Activated naive CD4-positive, alpha-beta T cell treated with anti-CD3 and anti-CD28 coated beads, Interleukin-2, amount 50 U/mL, for 72 hours (primary cell): ENCODE measurements around the gene UBFD1. TPM values are rescaled to one million over a fixed set of nuclear protein-coding genes. Genes with fewer than 3 reads are reported as not detected.

Experiments
- ATAC-seq, 2 donors: fragments of 150-1000 bp; cut with Tn5 transposase; 2 replicates each; pipeline ENCODE4 v1.10.0; 2021; ENCODE audit warnings: mild to moderate bottlenecking in 2 of 2, moderate library complexity in 2 of 2
- DNase-seq, 2 donors: peaks; one replicate each; pipeline ENCODE4 v3.0.0; 2021 to 2022; ENCODE audit warnings: low spot score in 2 of 2
- H3K27ac Mint-ChIP-seq, 2 donors: one replicate each; pipeline ENCODE4 v1.8.0; 2022; ENCODE audit warnings: mild to moderate bottlenecking in 2 of 2, mixed read lengths in 2 of 2
- H3K36me3 Mint-ChIP-seq, 2 donors: one replicate each; pipeline ENCODE4 v1.8.0; 2022; ENCODE audit warnings: mixed read lengths in 2 of 2
- H3K9me3 Mint-ChIP-seq, 2 donors: one replicate each; pipeline ENCODE4 v1.8.0; 2022; ENCODE audit warnings: mixed read lengths in 2 of 2
- total RNA-seq, 2 donors: library from RNA; stranded (reverse); gene quantifications; one replicate each; pipeline ENCODE4 v1.2.3, GENCODE V29; 2022

Gene UBFD1
- total RNA-seq, 2 donors from 2014 or later: 44.0 to 61.5 TPM

DNA sequence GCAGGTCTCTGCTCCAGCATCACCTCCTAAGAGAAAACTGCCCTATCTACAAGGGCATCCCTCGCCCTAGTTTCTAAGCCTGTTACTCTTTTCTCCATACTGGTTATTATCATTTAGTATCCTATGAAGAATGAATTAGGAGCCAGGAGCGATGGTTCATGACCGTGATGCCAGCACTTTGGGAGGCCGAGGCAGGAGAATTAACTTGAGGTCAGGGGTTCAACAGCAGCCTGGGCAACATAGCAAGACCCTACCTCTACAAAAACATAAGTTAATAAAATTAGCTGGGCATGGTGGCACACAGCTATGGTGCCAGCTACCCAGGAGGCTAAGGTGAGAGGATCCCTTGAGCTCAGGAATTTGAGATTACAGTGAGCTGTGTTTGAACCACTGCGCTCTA lies 7.6 kb upstream of the UBFD1 start:
- H3K9me3 Mint-ChIP-seq: no peaks in the 10 kb centered on the region
- H3K36me3 Mint-ChIP-seq: peaks cover 11 to 13% of the 10 kb centered on the region in 2 donors
- H3K27ac Mint-ChIP-seq: peak overlapping the region in 1 of 2 donors; percentile 86
- DNase-seq (no peak), ATAC-seq (no peak)

DNA sequence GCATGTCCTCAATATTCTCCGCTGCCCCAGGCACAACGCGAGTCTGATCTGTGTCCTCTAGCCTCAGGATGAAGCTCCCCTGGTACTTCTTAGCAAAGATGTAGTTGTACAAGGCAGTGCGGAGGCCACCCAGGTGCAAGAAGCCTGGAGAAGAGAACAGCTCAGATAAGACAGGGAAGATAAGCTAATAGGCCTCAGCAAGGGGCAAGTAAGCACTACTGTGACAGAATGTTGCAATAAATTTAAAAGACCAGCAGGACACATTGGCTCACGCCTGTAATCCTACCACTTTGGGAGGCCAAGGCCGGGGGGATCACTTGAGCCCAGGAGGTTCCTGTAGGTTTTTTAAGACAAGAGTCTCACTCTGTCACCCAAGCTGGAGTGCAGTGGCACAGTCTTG lies 5.4 kb upstream of the UBFD1 start:
- Mint-ChIP-seq H3K9me3 (no peaks in the 10 kb centered on the region), H3K36me3 (peaks cover 17 to 19% of the 10 kb centered on the region in 2 donors), H3K27ac (no peak overlapping the region)
- no peak for DNase-seq
- ATAC-seq: no peak

DNA sequence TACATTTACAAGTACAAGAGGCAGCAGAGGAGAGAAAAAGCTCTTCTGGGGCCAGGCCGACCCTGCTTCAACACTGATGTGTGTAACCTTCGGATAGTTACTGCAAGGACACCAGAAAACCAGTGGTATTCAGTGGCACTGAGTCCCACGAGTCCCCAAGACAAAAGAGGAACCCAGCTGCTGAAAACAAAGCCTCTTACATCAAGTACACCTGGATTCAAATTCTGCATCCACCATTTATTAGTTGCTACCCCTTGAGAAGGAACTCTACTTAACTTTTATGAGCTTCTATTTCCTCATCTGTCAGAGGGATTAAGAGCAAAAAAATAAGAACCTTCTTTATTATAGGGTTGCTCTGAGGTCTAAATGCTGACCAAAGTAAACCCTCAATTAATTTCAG lies 3.0 kb upstream of the UBFD1 start:
- no peaks in the 10 kb centered on the region for H3K9me3 Mint-ChIP-seq
- H3K27ac Mint-ChIP-seq: no peak overlapping the region
- ATAC-seq (no peak), DNase-seq (no peak)
- peaks cover 9 to 14% of the 10 kb centered on the region in 2 donors for H3K36me3 Mint-ChIP-seq

DNA sequence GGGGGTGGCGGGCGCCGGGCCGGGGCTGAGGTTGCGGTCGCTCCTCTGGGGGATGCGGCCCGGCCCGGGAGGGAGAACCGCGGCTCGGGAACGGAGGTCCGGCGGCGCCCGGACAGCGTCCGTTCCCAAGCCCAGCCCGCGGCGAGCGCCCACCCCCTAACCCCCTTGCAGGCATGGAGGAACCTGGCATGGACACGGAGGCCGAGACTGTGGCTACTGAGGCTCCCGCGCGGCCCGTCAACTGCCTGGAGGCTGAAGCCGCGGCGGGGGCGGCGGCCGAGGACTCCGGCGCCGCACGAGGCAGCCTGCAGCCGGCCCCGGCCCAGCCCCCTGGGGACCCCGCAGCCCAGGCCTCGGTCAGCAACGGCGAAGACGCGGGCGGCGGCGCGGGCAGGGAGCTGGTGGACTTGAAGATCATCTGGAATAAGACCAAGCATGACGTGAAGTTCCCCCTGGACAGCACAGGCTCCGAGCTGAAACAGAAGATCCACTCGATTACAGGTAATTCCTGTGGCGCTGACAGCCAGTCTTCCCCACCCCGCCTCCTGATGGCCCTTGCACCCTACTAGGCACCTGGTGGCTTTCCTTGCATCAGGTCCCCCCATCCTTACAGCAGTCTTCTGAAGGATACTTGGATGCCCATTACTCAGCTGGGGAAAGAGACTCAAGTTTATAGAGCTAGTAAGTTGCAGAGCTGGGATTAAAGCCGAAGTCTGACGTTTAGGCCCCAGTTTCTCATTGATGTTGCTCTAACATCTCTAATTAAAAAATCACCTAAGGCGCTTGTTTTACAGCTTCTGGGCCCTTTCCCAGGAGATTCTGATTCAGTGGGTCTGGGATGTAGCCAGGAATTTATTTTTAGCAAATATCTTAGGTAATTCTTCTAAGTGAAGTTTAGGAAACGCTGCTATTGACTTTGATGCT lies 514 bp downstream of the UBFD1 start:
- peak overlapping the region; percentile 94 to 98 for H3K27ac Mint-ChIP-seq
- no peaks in the 10 kb centered on the region for H3K9me3 Mint-ChIP-seq
- ATAC-seq (peak in 1 of 2 donors; percentile 4), DNase-seq (no peak)
- peaks cover 8 to 17% of the 10 kb centered on the region in 2 donors for H3K36me3 Mint-ChIP-seq

DNA sequence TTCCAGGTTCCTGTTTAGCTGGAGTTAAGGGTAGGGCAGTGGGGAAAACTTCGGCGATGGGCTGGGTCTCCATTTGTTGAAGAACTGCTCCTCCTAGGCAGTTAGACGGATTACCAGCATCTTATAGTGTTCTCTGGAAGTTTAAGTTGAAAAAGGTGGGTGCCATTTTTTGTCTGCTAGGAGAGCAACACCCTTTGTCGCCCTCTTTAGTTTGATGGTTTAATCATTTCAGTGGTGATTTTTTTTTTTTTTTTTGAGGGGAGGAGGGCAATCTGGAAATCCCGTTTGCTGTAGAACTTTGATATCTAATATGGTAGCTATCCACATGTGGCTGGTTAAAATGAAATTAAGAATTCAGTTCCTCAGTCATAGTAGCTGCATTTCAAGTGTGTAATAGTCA lies 4.1 kb downstream of the UBFD1 start:
- H3K36me3 Mint-ChIP-seq: peaks cover 14 to 22% of the 10 kb centered on the region in 2 donors
- ATAC-seq (no peak), DNase-seq (no peak)
- H3K27ac Mint-ChIP-seq: peak overlapping the region; percentile 54 to 74
- H3K9me3 Mint-ChIP-seq: no peaks in the 10 kb centered on the region

DNA sequence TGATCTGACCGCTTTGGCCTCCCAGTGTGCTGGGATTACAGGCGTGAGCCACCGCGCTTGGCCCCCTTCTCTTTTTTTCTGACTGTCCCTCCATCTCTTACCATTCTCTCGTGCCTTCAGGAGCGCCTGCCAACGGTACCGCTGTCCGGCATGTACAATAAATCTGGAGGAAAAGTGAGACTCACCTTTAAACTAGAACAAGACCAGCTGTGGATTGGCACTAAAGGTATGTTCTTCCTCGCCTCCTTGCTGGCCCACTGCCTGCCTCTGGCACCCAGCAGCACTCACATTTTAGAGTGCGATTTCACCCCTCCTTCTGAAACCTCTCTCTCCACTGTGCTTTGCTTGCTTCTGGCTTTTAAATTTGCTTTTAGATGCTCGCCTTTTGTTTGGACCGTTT lies 5.0 kb downstream of the UBFD1 start:
- Mint-ChIP-seq H3K27ac (peak overlapping the region; percentile 53 to 88), H3K36me3 (peaks cover 8 to 17% of the 10 kb centered on the region in 2 donors), H3K9me3 (no peaks in the 10 kb centered on the region)
- DNase-seq: no peak
- ATAC-seq: no peak

DNA sequence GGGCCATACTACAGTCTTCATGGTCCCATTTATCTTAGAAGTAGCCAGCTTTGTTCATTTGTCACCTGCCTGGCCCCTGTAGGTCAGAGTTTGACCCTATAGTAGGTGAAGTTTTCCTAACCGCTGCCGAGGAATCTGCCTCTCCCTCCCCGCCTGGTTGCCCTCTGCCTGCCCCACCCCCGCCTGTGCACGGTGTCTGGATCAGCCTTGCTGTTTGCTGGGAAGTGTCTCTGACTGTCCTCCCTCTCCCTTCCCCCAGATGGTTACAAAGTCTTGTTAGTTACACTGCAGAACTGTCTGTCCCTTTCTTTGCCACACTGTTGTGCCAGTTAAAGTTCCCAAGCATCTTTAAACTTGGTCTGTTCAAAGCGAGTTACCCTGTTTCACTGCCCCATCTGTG lies 5.7 kb downstream of the UBFD1 start:
- no peak for ATAC-seq
- Mint-ChIP-seq H3K36me3 (peaks cover 8 to 20% of the 10 kb centered on the region in 2 donors), H3K27ac (peak overlapping the region in 1 of 2 donors; percentile 53), H3K9me3 (no peaks in the 10 kb centered on the region)
- DNase-seq: no peak

DNA sequence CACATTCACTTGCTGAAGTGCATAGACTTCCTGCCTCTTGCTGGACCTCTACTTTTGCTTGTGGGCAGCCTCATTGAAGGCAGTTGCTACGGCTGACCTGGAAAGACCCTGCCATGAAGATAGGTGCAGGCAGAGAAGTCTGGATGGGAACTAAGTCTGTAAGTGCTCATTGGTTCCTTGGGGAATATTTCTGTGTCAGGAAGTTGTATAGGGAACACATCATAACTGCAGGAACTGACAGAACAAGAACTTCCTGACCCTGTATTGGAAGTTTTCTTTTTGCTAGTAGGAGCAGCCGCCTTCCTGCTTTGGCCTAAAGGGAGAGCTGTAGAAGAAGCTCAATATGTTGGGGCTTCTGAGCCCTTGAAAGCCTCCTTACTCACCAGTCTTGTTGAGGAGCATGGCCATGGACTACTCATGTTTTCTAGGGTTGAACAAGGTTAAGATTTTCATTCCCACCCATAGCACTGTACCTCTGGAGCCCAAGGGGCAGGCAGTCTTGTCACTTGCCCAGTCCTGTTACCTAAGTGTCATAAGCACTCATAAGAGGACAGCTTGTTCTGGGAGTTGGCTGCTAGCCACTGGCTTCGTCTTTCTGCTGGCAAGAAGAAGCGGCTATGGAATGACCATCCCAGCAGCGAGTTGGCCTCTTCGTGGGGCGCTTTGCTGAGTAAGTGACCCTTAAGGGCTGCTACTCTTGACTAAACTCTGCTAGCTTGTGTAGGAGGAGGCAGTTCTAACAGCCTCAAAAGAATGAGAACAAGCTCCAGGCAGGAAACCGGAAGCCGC lies 7.2 kb downstream of the UBFD1 start:
- Mint-ChIP-seq H3K9me3 (no peaks in the 10 kb centered on the region), H3K27ac (no peak overlapping the region), H3K36me3 (peaks cover 12 to 22% of the 10 kb centered on the region in 2 donors)
- DNase-seq: no peak
- no peak for ATAC-seq

DNA sequence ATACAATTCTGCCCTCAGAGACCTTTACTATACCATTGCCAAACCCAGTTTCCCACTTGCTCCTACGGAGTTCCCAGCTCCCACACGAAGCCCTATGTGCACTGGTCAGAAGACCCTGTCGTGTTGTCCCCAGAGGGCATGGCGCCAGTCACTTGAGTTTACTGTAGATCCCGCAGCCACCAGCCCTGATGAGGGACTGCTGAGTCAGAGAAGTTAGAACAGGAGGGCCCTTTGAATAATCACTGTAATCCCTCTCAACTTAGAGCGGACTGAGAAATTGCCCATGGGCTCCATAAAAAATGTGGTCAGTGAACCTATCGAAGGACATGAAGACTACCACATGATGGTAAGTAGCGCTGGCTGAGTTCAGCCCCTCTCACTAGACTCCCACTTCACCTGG lies 9.2 kb downstream of the UBFD1 start:
- H3K27ac Mint-ChIP-seq: peak overlapping the region in 1 of 2 donors; percentile 36
- ATAC-seq (no peak), DNase-seq (no peak)
- peaks cover 14 to 24% of the 10 kb centered on the region in 2 donors for H3K36me3 Mint-ChIP-seq
- H3K9me3 Mint-ChIP-seq: no peaks in the 10 kb centered on the region

DNA sequence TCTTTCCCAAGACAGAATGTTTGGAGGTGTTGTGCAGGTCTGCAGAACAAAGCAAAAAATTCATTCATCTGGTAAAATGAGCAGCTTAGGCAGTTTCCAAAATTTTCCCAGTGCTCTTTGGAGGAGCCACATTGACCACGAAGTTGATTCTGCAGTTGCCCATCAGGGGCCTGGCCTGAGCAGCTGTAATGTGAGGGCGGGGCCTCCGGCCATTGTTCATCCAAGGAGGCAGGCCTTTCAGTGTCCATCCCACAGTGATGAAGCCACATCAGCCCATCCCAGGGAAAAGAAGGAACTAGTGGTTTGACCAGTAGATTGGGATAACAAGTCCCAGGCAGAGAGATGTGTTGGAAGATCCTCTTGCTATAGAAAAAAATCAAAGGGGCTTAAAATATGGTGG lies 10.1 kb downstream of the UBFD1 start:
- Mint-ChIP-seq H3K9me3 (no peaks in the 10 kb centered on the region), H3K36me3 (peaks cover 14 to 18% of the 10 kb centered on the region in 2 donors), H3K27ac (no peak overlapping the region)
- ATAC-seq: no peak
- DNase-seq: no peak

DNA sequence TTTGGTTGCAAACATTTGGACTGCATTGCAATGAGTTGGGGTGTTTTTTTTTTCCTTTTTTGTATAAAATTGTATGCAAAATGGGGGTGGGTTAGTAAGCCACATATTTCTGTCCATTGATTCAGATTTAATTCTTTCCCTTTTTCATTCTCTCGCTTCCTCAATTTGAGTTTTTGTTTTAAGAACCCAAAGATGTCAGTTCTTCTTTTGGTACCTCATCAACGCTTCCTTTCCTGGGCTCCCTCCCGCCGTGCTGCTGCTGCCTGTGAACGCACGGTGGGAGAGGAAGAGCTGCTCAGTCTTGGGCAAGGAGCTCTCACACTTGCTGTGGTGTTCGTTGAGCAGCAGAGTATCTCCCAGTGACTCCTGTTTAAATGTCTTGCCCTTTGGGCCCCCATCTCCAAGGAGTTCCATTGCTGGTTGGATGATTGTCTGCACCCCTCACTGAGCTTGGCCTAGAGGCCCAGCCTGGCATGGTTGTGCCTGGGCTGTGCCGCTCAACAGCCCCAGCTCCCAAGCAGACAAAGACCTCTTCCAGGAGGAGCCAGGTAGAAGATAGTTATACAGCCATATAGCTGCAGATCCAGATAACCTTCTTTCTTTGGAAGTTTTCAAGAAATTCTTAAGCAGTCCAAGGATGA lies 13.6 kb downstream of the UBFD1 start:
- Mint-ChIP-seq H3K36me3 (peaks cover 6 to 9% of the 10 kb centered on the region in 2 donors), H3K27ac (peak overlapping the region in 1 of 2 donors; percentile 47), H3K9me3 (no peaks in the 10 kb centered on the region)
- ATAC-seq (no peak), DNase-seq (no peak)

DNA sequence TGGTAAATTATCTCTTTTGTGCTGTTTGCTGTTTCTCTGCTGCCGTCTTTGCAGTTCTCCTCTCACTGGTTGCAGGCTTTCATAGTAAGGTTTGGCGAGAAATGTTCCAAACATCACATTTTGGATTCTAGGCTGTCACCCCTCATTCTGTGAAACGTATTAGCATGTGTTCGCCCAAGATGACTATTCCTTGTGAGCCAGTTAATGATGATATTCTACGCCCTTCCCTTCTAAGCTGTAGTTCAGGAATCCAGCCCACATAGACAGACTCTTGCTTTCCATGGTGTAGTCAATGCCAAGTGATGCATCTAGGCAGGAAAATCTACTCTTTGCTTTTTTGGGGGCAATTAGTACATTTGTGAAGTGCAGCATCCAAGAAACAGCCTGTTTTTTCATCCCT lies 14.4 kb downstream of the UBFD1 start:
- H3K9me3 Mint-ChIP-seq: no peaks in the 10 kb centered on the region
- ATAC-seq (no peak), DNase-seq (no peak)
- H3K36me3 Mint-ChIP-seq: peaks cover 6 to 9% of the 10 kb centered on the region in 2 donors
- no peak overlapping the region for H3K27ac Mint-ChIP-seq

DNA sequence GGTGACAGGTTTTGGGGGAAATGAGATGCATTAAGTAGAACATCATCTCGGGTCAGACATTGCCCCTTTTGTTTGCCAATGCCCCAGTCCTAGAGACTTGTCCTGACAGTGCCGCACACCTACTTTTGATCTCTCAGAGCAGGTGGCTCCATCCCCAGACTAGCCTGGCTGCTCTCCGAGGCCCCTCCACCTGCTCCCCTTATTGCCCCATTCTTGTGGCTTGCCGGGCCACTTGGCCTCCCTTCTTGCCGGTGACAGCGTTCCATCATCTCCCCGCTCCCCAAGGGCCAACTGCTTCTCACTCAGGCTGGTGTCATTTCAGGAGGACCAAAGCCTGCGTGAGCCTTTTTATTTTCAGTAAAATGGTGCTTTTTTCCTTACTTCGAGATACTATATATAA lies 14.9 kb downstream of the UBFD1 start:
- H3K9me3 Mint-ChIP-seq: no peaks in the 10 kb centered on the region
- H3K27ac Mint-ChIP-seq: no peak overlapping the region
- no peak for DNase-seq
- no peak for ATAC-seq
- peaks cover 6 to 8% of the 10 kb centered on the region in 2 donors for H3K36me3 Mint-ChIP-seq

DNA sequence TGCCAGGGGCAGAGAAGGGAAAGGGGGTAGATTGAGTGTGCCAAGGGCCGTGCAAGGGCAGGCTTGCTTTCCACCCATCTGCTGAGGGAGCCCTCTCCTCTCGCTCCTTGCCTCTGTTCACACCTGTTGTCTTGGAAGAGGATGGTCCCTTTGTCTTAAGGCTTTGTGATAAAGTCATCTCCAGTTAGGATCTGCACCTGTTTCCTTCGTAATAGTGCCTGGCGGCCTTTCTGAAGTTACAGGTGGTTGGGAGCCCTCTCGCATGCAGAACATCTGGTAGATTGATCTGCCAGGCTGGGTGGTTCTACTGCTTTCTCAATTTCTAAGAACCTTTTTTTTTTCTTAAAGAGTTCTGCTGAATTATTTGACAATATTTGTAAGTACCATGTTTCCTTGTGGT lies 16.3 kb downstream of the UBFD1 start:
- H3K36me3 Mint-ChIP-seq: peaks cover 4 to 6% of the 10 kb centered on the region in 2 donors
- no peak overlapping the region for H3K27ac Mint-ChIP-seq
- no peaks in the 10 kb centered on the region for H3K9me3 Mint-ChIP-seq
- ATAC-seq (no peak), DNase-seq (no peak)

DNA sequence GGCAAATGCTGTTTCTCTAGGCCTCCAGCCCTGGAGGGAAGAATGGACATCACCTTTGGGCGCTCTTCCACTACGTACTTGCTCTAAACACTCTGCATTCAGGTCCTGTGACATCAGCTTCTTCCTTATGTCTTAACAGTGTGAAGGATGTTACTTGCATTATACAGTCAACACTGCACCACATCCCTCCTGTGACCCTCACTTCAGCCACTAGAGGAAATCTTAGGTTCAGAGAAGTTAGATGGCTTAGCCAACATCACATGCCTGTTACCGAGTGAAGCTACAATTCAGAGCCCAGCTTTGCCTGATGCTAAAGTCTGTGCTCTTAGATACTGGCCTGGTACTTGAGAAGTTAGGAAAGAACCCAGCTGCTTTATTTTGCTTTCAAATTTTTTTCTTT lies 18.3 kb downstream of the UBFD1 start:
- H3K27ac Mint-ChIP-seq: no peak overlapping the region
- ATAC-seq (peak in 1 of 2 donors; percentile 38), DNase-seq (no peak)
- peaks cover 0 to 8% of the 10 kb centered on the region in 2 donors for H3K36me3 Mint-ChIP-seq
- no peaks in the 10 kb centered on the region for H3K9me3 Mint-ChIP-seq

DNA sequence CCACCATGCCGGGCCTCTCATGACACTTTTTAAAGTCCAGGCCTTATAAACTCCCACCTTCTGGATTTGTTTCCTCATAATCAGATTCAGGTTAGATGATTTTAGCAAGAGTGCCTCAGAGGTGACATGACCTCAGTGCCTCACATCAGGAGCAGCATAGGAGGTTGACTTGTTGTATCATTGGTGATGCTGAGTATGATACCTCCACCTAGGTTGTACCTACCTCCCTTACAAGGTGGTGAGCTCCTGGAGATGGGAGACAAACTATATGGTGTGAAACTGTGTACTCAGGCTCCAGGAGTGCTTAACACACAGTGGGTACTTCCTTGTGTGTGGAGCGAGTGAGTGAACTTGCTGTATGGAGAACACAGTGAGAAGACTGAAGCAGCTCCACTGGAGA lies 20.0 kb downstream of the UBFD1 start:
- ATAC-seq: no peak
- Mint-ChIP-seq H3K9me3 (no peaks in the 10 kb centered on the region), H3K27ac (peak overlapping the region; percentile 39 to 66), H3K36me3 (peaks cover 0 to 8% of the 10 kb centered on the region in 2 donors)
- DNase-seq: no peak
